Fibroblast of skin of scalp (primary cell): ENCODE results near the gene AQP12B.

ENCODE experiments used
- DNase-seq: peaks from one replicate; pipeline ENCODE4 v3.0.0-alpha.2; 2013

The AQP12B gene

DNA sequence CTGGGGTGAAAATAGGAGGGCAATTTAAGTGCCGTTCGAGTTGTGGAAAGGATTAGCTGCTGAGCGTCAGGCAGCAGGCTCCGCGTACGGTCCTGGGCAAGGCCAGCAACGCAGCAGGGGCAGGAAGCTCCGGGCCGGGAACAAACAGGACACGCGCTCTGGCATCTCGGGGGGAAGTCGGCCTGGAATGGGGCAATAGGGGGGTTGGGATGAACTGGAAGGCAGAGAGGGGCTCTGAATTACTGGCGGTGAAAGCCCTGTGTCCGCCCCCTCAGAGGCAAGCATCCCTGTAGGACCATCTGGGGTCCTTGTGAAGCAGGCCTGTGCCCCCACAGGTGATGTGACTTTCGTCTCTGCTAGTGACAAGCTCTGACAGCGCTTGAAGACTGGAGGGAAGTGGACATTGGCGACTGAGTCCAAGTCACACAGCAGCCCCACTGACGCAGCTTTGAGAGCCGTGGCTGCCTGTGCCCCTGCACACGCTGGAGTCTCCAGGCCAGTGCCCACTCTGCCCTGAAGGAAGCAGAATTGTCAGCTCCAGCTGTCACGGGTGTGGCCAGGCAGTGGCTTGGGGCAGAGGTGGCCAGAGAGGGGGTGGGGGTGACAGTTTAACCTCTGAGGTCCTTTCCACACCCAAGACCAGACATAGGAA lies 35.1 kb downstream of the AQP12B start:
- DNase-seq = no peak

DNA sequence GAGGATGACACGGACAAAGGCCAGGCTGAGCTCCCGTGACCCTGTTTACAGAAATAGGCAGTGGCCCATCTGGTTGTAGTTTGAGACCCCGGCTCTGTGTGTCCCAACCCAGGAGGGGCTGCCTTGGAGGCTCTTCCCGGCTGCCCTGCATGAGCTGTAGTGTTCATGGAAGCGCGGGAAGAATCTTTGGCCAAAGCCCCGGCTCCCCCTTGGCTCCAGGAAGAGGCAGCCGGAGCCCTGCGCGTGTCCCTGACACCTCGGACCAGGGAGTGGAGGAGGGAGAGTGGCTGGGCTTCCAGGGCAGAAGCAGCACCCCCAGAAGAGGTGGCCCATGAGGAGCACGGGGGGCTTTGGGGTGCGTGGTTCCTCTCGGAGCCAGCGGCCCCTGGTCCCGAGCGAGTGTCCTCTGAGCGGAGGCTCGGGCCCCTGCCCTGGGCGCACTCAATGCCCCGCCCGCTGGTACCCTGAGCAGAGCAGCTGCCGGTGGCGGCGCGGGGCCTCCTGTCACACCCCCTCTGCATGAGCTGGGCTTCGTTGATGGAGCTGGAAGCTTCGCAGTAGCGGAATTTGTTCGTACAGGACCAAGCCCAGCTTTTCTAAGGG lies 35.7 kb downstream of the AQP12B start:
- no peak for DNase-seq

- no peak for DNase-seq
These were observed 36.3 kb downstream of the AQP12B start for GRCh38 chr2:240646176-240646899.

DNA sequence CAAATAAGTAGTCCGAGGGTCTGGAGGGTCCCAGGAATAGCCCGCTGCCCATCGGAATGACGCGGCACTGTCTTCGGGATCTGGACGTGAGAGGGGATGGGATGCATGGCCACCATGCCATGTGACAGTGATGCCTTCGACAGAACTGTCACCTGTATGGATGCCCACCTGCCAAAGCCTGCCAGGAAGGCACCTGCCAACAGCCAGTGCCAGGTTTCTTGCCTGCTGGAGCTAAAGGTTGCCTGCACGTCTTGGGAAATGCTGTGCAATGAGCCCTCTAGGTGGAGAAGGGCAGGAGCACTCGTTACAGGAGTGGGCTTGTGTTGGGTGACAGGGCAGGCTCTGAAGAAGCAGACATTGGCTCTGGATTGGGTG lies 36.9 kb downstream of the AQP12B start:
- DNase-seq = no peak

DNA sequence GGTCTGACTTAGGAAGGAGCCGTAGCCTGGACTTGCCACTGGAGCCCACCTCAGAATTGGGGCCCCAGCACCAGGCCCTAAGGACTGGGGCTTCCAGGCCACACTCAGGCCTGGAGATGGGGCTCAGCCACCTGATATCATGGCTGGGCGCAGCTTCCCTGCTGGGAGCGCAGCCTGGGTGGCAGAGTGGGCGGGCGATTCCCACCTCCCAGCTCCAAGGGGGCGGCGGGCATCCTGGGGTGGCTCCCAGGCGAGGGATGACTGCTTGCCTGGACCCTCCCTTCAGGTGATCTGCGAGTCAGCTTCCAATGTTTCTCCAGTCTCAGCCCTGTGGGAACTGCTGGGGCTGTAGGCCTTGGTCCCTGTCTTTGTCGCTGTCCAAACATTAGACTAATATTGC lies 37.3 kb downstream of the AQP12B start:
- no peak for DNase-seq

- no peak for DNase-seq
These were observed 37.8 kb downstream of the AQP12B start for GRCh38 chr2:240644859-240645301.

DNA sequence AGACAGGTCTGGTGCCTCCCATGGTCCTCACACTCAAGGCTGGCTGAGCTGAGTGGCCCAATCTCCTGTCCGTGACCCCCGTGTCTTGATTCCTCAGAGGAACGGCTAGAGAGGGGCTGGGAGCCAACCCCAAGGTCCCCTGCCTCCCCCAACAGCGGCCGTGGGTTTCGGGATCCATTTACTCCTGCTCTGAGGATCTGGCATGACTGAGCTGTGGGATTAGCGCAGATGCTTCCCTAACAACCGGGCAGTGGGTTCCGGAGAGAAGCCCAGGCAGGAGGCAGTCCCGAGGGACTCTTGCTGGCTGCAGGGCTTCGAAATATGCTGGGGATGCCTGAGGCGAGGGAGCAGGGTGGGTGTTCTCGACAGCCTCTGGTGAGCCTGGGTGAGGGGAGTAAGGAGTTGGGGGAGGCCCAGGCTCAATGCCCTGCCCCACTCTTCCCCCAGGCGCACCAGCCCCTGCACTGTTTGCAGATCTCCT lies 38.5 kb downstream of the AQP12B start:
- DNase-seq = no peak

DNA sequence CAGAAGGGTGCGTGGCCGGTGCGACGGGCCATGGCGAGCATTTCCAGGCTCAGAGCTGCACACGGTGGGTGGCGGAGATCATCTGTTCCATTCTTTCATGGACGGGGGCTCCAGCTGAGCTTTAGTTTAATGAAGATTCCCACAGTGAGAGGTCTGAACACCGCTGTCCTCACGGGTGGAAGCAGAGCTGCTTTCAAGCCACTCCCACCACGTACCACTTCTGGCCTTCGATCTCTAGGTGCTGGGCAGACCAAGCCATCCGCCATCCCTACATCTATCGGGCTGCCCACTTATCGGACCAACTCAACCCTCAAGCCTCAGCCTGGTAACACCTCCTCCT lies 38.9 kb downstream of the AQP12B start:
- no peak for DNase-seq

GRCh38 chr2:240643093-240643810 lies 39.4 kb downstream of the AQP12B start:
- no peak for DNase-seq

DNA sequence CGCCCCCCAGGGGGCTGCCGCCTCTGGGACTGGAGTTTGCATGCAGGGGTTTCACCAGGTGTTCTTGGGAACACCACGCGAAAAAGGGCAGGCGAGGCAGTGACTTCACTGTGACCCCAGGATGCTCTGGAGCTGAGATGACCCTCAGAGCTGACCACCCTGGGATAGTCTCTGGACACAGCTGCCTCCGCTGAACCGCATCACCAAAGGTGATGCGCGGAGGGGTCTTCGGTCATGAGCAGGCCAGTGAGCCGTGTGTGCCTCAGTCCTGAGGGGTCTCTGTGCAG lies 39.9 kb downstream of the AQP12B start:
- DNase-seq = no peak

DNA sequence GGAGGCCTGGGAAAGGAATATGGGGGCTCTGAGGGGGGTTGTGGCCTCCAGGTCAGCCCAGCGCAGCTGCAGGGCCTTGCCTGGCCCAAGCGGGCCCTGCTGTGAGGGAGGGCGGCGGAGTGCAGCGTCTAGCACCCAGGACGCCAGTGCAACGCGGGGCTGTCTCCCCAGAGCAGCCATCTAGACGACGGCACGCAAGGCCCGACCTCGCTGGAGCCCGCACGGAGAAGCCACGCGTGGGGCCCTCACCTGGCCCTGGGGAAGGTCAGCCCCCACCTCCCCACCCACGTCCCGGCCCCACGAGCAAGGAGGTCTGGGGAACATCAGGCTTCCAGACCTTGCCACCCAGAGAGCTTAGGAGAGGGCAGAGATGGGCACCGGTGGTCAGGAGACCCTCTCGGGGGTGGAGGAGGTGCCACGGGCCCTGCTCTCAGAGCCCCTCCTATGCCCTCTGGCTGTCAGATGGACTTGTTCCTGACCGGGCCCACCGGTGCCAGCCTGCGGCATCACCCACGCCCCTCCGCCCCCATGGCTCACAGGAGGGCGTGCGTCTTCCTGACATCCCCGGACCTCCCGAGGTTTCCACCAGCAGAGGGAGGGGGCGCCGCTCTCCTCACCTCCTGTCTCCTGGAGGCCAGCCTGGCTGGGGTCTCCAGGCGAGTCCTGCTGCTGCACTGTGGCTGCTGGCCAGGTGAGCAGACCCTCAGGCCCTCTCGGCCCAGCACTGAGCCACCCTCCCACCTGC lies 40.5 kb downstream of the AQP12B start:
- no peak for DNase-seq

DNA sequence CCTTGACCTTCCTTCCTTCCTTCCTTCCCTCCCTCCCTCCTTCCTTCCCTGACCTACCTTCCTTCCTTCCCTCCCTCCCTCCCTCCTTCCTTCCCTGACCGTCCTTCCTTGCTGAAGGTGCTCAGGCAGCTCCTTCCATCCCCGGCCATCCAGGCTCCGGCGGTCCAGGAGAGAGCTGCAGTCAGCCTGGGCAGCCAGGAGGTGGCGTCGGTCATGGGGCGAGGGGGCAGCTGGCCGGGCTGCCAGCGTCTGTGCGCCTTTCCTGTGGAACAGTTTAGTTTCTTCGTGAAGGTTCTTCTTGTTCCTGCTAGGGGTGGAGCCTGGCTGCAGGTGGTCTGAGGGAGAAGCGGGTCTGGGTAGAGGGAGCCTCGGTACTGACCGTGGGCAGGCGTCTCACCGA lies 41.7 kb downstream of the AQP12B start:
- peak; percentile 17 for DNase-seq

GRCh38 chr2:240639566-240639965 lies 43.1 kb downstream of the AQP12B start:
- DNase-seq = no peak

GRCh38 chr2:240638512-240639160 lies 44.0 kb downstream of the AQP12B start:
- no peak for DNase-seq

DNA sequence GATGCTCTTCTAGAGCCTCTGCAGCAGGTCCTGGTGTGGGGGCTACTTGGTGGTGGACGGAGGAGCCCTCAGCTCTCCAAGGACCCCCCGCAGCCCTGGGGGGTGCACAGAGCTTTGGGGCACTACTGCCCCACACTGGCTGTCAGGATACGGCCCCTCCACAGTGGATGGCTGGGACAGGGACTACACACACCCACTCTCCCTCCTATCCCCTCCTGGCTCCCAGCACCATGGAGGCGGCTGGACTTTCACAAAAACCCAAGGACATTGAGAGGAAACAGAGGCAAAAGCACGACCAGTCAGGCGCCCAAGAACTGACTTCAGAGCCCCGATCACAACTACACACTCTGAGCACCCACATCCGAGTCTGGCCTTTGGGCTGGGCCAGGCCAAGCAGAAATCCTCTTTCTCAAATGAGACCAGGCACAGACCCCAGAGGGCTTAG lies 44.8 kb downstream of the AQP12B start:
- no peak for DNase-seq

DNA sequence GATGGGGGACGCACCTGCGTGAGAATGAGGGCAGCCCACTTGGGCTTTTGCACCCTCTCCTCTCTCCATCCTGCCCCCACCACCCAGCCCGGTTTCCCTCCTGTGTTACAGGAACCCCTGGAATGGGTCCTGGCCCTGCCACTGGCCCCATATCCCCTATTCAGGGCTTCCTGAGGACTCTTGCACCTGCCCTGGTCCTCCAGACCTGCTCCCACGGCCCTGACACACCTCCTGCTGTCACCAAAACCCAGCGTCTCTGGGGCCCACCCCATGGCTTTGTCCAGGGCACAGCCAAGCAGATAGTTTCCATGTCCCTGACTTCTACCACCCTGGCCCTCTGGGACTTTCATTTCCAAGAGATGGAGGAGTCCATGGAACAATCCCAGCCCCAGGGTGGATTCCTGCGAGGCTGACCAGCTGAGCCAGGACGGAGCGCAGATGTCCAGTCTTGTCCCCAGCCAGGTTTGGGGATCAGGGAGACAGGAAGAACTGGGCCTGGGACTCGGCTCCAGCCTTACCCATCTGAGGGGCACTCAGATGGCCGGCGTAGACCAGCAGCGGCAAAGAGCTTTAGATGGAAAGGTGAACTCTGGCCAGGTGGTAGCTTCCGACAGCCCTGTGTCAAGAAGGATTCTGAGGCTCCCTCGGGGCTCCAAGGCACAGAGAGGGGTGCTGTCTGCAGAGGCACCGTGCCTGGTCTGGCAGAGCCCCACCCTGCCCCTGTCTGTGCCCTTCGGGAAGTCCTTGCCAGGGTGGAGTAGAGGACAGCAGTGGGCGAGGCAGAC lies 45.4 kb downstream of the AQP12B start:
- no peak for DNase-seq

DNA sequence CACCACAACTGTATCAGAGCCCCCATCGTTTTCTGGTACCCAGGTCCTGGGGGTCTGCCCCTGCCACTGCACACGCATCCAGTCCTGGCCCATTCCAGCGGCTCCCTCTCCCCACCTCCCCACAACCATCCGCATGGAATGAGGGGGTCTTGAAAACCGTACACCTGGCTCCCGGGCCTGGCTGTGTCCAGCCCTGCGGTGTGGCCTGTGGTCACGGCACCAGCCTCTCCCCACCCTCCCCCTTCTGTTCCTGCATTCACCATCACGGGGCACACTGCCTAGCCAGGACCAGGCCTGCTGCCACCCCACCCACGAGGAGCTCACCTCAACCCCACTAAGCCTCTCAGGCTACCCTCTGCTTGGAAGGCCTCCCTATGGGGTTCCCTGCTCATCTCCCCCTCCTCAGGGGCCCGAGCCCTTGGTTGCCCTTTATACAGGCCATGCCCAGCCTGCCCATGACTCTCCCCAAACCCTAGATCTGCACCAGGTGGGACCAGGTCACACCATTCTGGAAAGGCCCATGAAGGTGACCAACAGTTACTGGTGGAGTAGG lies 46.0 kb downstream of the AQP12B start:
- no peak for DNase-seq

DNA sequence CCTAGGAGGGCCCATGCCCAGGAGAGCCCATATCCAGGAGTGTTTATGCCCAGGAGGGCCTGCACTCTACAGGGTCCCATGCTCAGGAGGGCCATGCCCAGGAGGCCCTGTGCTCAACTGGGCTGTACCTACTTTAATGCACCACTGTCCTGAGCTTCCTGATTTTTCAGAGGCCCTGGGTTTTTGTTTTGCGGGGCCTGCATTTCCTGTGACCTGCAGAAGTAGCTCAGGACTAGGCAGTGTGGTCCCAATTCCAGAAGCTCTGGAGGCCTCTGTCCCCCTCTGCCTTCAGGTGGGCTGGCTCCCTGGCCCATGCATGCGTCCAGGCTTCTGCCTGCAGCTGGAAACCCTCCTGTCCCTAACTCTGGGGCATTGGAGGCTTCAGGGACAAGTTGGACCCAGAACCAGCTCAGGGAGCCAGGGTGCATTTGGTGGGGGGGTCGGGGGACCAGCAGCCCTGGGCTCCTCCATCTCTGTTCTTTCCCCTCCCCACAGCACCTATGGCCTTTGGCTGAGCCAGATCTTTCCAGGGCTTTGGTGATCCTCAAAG lies 46.6 kb downstream of the AQP12B start:
- DNase-seq = no peak

DNA sequence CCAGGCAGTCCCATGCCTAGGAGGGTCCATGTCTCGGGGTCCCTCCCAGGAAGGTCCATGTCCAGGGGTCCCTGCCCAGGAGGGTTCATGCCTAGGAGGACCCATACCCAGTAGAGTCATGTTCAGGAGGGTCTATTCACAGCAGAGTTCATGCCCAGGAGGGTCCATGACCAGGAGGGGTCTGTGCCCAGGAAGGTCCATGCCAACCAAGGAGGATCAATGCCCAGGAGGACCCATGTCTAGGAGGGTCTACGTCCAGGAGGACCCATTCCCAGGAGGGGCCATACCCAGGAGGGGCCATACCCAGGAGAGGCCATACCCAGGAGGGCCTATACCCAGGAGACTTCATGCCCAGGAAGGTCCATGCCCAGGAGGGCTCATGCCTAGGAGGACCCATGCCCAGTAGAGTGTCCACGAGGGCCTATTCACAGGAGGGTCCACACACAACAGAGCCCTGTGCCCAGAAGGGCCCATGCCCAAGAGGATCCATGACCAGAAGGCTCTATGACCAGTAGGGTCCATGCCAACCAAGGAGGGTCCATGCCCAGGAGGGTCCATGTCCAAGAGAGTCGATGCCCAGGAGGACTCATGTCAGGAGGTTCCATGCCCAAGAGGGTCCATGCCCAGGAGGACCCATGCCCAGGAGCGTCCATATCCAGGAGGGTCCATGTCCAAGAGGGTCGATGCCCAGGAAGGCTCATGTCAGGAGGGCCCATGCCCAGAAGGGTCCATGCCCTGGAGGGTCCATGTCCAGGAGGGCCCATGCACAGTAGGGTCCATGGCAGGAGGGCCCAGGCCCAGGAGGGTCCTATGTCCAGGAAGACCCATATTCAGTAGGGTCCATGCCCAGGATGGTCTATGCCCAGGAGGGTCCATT lies 47.3 kb downstream of the AQP12B start:
- no peak for DNase-seq

DNA sequence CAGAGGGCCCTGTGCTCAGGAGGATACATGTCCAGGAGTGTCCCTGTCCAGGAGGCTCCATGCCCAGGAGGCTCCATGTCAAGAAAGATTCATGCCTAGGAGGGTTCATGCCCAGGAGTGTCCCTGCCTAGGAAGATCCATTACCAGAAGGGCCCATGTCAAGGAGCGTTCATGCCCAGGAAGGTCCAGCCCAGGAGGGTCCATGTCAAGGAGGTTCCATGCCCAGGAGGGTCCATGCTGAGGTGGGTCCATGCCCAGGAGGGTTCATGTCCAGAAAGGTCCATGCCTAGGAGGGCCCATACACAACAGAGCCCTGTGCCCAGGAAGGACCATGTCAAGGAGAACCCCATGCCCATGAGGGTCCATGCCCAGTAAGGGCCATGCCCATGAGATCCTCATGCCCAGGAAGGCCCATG lies 50.4 kb downstream of the AQP12B start:
- DNase-seq = no peak
